ENCODE data around the gene NKIRAS2.

- no peak for TF ChIP-seq CTCF (conservative IDR thresholded peaks at IDR 0.05 in 1 of 2, IDR thresholded peaks at IDR 0.05 in 1 of 2; ENCODE audit: low read depth in 1 of 2, low read length in 2 of 2)
- no peak for TF ChIP-seq EZH2 (IDR thresholded peaks at IDR 0.05; ENCODE audit: low read length, missing control alignments)
These were observed 41.9 kb upstream of the NKIRAS2 start for GRCh38 chr17:41977991-41978390.
